ENCODE results near the gene PTOV1.
A peak's percentile ranks its signal among the peaks of the same experiment; 100 is the strongest.

Gene PTOV1

DNA sequence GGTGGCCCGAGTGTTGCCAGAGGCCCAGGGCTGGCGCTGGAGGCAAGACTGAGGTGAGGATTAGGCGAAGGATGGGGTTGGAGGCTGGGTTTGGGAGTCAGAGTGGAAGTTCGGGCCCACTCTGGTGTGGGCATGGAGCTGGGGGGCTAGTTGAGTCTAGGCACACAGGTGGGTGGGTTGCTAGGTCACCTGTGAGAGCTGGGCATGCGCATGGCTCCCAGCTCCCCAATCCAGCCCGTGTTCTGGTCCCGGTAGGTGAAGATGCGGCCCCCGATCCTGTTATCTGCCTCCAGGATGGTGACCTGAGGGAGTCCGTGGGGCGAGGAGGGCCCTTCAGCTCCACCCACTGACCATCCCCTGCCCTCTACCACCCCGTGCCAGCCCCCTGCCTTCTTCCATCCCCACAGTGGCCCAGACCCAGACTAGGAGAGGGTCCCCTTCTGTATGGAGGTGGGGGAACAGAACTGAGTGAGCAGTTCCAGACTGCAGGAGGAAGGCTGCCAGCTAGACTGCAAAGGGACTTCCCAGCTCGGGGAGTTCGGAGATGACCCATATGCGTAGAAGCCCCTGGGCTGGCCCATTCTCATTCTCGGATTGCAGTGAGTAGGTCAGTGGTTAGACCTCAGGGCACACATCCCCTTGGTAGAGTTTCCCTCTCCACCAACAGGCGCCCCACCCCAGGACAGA lies 44.1 kb downstream of the PTOV1 start:
- no peak for TF ChIP-seq EZH2phosphoT487 (conservative IDR thresholded peaks at IDR 0.05; ENCODE audit: low read length)
- TF ChIP-seq, protein P1, sequence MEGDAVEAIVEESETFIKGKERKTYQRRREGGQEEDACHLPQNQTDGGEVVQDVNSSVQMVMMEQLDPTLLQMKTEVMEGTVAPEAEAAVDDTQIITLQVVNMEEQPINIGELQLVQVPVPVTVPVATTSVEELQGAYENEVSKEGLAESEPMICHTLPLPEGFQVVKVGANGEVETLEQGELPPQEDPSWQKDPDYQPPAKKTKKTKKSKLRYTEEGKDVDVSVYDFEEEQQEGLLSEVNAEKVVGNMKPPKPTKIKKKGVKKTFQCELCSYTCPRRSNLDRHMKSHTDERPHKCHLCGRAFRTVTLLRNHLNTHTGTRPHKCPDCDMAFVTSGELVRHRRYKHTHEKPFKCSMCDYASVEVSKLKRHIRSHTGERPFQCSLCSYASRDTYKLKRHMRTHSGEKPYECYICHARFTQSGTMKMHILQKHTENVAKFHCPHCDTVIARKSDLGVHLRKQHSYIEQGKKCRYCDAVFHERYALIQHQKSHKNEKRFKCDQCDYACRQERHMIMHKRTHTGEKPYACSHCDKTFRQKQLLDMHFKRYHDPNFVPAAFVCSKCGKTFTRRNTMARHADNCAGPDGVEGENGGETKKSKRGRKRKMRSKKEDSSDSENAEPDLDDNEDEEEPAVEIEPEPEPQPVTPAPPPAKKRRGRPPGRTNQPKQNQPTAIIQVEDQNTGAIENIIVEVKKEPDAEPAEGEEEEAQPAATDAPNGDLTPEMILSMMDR (IDR thresholded peaks at IDR 0.05; ENCODE audit: insufficient read depth, low read length, poor library complexity, severe bottlenecking), result no peak
- Histone ChIP-seq H3K36me3 (ENCODE audit: low read length) (no peaks in the 10 kb centered on the region), H3K9me3 (ENCODE audit: insufficient read depth, low read length) (no peaks in the 10 kb centered on the region), H3K4me3 (ENCODE audit: insufficient read depth, low read length, poor library complexity, severe bottlenecking) (no peak overlapping the region), H4K20me1 (ENCODE audit: low read depth, low read length) (no peaks in the 10 kb centered on the region), H3K4me2 (ENCODE audit: low read depth, low read length, poor library complexity, severe bottlenecking) (no peak overlapping the region), H3F3A (ENCODE audit: insufficient read depth) (0 out of 2 replicates have a peak, but pooled peaks cover 6% of the 10 kb centered on the region), H3K9ac (ENCODE audit: low read length) (no peak overlapping the region), H3K27me3 (ENCODE audit: low read length) (no peaks in the 10 kb centered on the region), H3K79me2 (ENCODE audit: insufficient read depth, low read length) (no peaks in the 10 kb centered on the region), H2AFZ (ENCODE audit: low read depth, low read length, severe bottlenecking) (no peak overlapping the region), H3K27ac (ENCODE audit: low read depth, low read length) (no peak overlapping the region), H3K9me2 (replicated peaks; ENCODE audit: insufficient read depth, low read length) (no peaks in the 10 kb centered on the region)

DNA sequence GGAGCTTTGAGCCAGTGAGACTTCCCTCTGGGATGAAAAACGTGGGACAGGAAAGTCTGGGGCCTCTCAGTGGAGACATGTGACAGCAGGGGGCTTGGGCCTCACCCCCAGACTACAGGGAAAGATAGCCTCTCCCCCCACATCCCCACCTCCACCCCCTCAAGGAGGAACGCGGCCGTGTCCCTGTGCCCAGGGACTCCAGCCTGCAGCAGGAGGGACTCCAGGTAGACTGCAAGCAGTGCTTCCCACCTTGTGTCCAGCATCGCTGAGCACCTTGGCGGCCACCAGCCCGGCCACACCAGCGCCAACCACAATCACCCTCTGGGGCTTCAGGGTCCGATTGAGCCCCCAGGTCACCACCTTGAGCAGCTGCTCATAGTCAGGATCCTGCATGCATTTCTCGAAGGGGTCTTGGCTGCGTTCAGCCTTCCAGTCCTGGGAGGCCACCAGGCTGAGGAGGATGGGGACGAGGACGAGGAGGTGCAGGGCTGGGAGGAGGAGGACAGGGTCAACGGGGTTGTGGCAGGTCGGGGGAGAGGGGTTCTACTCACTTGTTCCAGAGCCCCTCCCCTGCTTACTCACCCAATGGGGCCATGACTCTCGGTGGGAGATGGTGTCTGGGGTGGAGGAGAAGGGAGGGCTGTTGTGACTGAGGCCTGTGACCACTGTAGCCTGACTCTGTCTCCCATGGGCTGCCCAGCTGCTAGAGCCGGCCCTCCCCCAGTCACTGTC lies 44.8 kb downstream of the PTOV1 start:
- Histone ChIP-seq H3K4me3 (ENCODE audit: insufficient read depth, low read length, poor library complexity, severe bottlenecking) (no peak overlapping the region), H3K27me3 (ENCODE audit: low read length) (no peaks in the 10 kb centered on the region), H3F3A (ENCODE audit: insufficient read depth) (0 out of 2 replicates have a peak, but pooled peaks cover 6% of the 10 kb centered on the region), H3K9me2 (replicated peaks; ENCODE audit: insufficient read depth, low read length) (no peaks in the 10 kb centered on the region), H3K9me3 (ENCODE audit: insufficient read depth, low read length) (no peaks in the 10 kb centered on the region), H4K20me1 (ENCODE audit: low read depth, low read length) (no peaks in the 10 kb centered on the region), H3K79me2 (ENCODE audit: insufficient read depth, low read length) (no peaks in the 10 kb centered on the region), H3K4me2 (ENCODE audit: low read depth, low read length, poor library complexity, severe bottlenecking) (peak overlapping the region; percentile 65), H3K9ac (ENCODE audit: low read length) (no peak overlapping the region; the same call in 1 of the 2 replicates), H2AFZ (ENCODE audit: low read depth, low read length, severe bottlenecking) (no peak overlapping the region), H3K36me3 (ENCODE audit: low read length) (no peaks in the 10 kb centered on the region), H3K27ac (ENCODE audit: low read depth, low read length) (no peak overlapping the region)
- TF ChIP-seq, protein P1 (IDR thresholded peaks at IDR 0.05; ENCODE audit: insufficient read depth, low read length, poor library complexity, severe bottlenecking), result no peak
- TF ChIP-seq EZH2phosphoT487 (conservative IDR thresholded peaks at IDR 0.05; ENCODE audit: low read length), result no peak

GRCh38 chr19:49896863-49897621 lies 46.1 kb downstream of the PTOV1 start, which contains the start of gene IL4I1:
Gene IL4I1 (minus strand): TSS chr19:49896887. CDS start chr19:49896160, 727 bp downstream.
- peak within 1 kb of the TSS; percentile 19 for H3K4me3 ChIP-seq (ENCODE audit: insufficient read depth, low read length, poor library complexity, severe bottlenecking)
- H3K9me3 ChIP-seq (ENCODE audit: insufficient read depth, low read length), result no peaks in the 10 kb centered on the region
- H3F3A ChIP-seq (ENCODE audit: insufficient read depth), result 0 out of 2 replicates have a peak, but pooled peaks cover 6% of the 10 kb centered on the region
- H3K27me3 ChIP-seq (ENCODE audit: low read length), result no peaks in the 10 kb centered on the region
- TF ChIP-seq, protein P1 (IDR thresholded peaks at IDR 0.05; ENCODE audit: insufficient read depth, low read length, poor library complexity, severe bottlenecking), result no peak
- no peak for TF ChIP-seq EZH2phosphoT487 (conservative IDR thresholded peaks at IDR 0.05; ENCODE audit: low read length)
- no peak within 1 kb of the TSS for H2AFZ ChIP-seq (ENCODE audit: low read depth, low read length, severe bottlenecking)
- H3K79me2 ChIP-seq (ENCODE audit: insufficient read depth, low read length), result no peaks in the 10 kb centered on the region
- H3K36me3 ChIP-seq (ENCODE audit: low read length), result no peaks in the 10 kb centered on the region
- peak within 1 kb of the TSS; percentile 42; the same call in 1 of the 2 replicates for H3K9ac ChIP-seq (ENCODE audit: low read length)
- no peaks in the 10 kb centered on the region for H3K9me2 ChIP-seq (replicated peaks; ENCODE audit: insufficient read depth, low read length)
- peak within 1 kb of the TSS; percentile 65 for H3K4me2 ChIP-seq (ENCODE audit: low read depth, low read length, poor library complexity, severe bottlenecking)
- peak within 1 kb of the TSS; percentile 52 for H3K27ac ChIP-seq (ENCODE audit: low read depth, low read length)
- H4K20me1 ChIP-seq (ENCODE audit: low read depth, low read length), result no peaks in the 10 kb centered on the region

Data from SU-DHL-6 (cell line).